ENCODE data around the gene IYD.

Gene IYD

GRCh38 chr6:150352321-150353296, 16.2 kb upstream of the IYD start:
- Histone ChIP-seq H3K36me3 (ENCODE audit: control insufficient read depth in 2 of 2, insufficient read depth in 2 of 2, low read length in 2 of 2) (no peaks in the 10 kb centered on the region), H3K4me3 (ENCODE audit: low read length in 2 of 2) (no peak overlapping the region), H3K9ac (ENCODE audit: low read length in 2 of 2) (no peak overlapping the region), H3K4me1 (ENCODE audit: control insufficient read depth, insufficient read depth, low read length) (no peaks in the 10 kb centered on the region), H3K27me3 (ENCODE audit: control insufficient read depth in 1 of 2, insufficient read depth in 2 of 2, low read length in 2 of 2) (no peaks in the 10 kb centered on the region), H3K9me3 (ENCODE audit: control insufficient read depth in 2 of 2, low read length in 2 of 2) (no peaks in the 10 kb centered on the region), H3K27ac (ENCODE audit: low read length) (no peak overlapping the region)

- H3K4me1 ChIP-seq (ENCODE audit: control insufficient read depth, insufficient read depth, low read length), result no peaks in the 10 kb centered on the region
- H3K9me3 ChIP-seq (ENCODE audit: control insufficient read depth in 2 of 2, low read length in 2 of 2), result no peaks in the 10 kb centered on the region
- H3K36me3 ChIP-seq (ENCODE audit: control insufficient read depth in 2 of 2, insufficient read depth in 2 of 2, low read length in 2 of 2), result no peaks in the 10 kb centered on the region
- H3K27me3 ChIP-seq (ENCODE audit: control insufficient read depth in 1 of 2, insufficient read depth in 2 of 2, low read length in 2 of 2), result no peaks in the 10 kb centered on the region
- H3K27ac ChIP-seq (ENCODE audit: low read length), result no peak overlapping the region
- no peak overlapping the region for H3K9ac ChIP-seq (ENCODE audit: low read length in 2 of 2)
- H3K4me3 ChIP-seq (ENCODE audit: low read length in 2 of 2), result no peak overlapping the region
Observed at GRCh38 chr6:150353445-150353844, 15.4 kb upstream of the IYD start.

- Histone ChIP-seq H3K4me3 (ENCODE audit: low read length in 2 of 2) (no peak overlapping the region), H3K9ac (ENCODE audit: low read length in 2 of 2) (no peak overlapping the region), H3K27ac (ENCODE audit: low read length) (no peak overlapping the region), H3K36me3 (ENCODE audit: control insufficient read depth in 2 of 2, insufficient read depth in 2 of 2, low read length in 2 of 2) (no peaks in the 10 kb centered on the region), H3K27me3 (ENCODE audit: control insufficient read depth in 1 of 2, insufficient read depth in 2 of 2, low read length in 2 of 2) (no peaks in the 10 kb centered on the region), H3K4me1 (ENCODE audit: control insufficient read depth, insufficient read depth, low read length) (no peaks in the 10 kb centered on the region), H3K9me3 (ENCODE audit: control insufficient read depth in 2 of 2, low read length in 2 of 2) (no peaks in the 10 kb centered on the region)
Observed at GRCh38 chr6:150354754-150355571, 13.8 kb upstream of the IYD start.

- Histone ChIP-seq H3K27me3 (ENCODE audit: control insufficient read depth in 1 of 2, insufficient read depth in 2 of 2, low read length in 2 of 2) (no peaks in the 10 kb centered on the region), H3K4me3 (ENCODE audit: low read length in 2 of 2) (no peak overlapping the region), H3K9me3 (ENCODE audit: control insufficient read depth in 2 of 2, low read length in 2 of 2) (no peaks in the 10 kb centered on the region), H3K27ac (ENCODE audit: low read length) (no peak overlapping the region), H3K4me1 (ENCODE audit: control insufficient read depth, insufficient read depth, low read length) (no peaks in the 10 kb centered on the region), H3K9ac (ENCODE audit: low read length in 2 of 2) (no peak overlapping the region), H3K36me3 (ENCODE audit: control insufficient read depth in 2 of 2, insufficient read depth in 2 of 2, low read length in 2 of 2) (no peaks in the 10 kb centered on the region)
Observed at GRCh38 chr6:150355932-150356331, 12.9 kb upstream of the IYD start.

- H3K9ac ChIP-seq (ENCODE audit: low read length in 2 of 2), result no peak overlapping the region
- H3K27me3 ChIP-seq (ENCODE audit: control insufficient read depth in 1 of 2, insufficient read depth in 2 of 2, low read length in 2 of 2), result no peaks in the 10 kb centered on the region
- H3K27ac ChIP-seq (ENCODE audit: low read length), result no peak overlapping the region
- H3K36me3 ChIP-seq (ENCODE audit: control insufficient read depth in 2 of 2, insufficient read depth in 2 of 2, low read length in 2 of 2), result no peaks in the 10 kb centered on the region
- H3K4me3 ChIP-seq (ENCODE audit: low read length in 2 of 2), result no peak overlapping the region
- H3K9me3 ChIP-seq (ENCODE audit: control insufficient read depth in 2 of 2, low read length in 2 of 2), result no peaks in the 10 kb centered on the region
- no peaks in the 10 kb centered on the region for H3K4me1 ChIP-seq (ENCODE audit: control insufficient read depth, insufficient read depth, low read length)
Observed at GRCh38 chr6:150361876-150362275, 6.9 kb upstream of the IYD start.

GRCh38 chr6:150363733-150364132, 5.1 kb upstream of the IYD start:
- no peaks in the 10 kb centered on the region for H3K4me1 ChIP-seq (ENCODE audit: control insufficient read depth, insufficient read depth, low read length)
- H3K27me3 ChIP-seq (ENCODE audit: control insufficient read depth in 1 of 2, insufficient read depth in 2 of 2, low read length in 2 of 2), result no peaks in the 10 kb centered on the region
- H3K27ac ChIP-seq (ENCODE audit: low read length), result no peak overlapping the region
- H3K36me3 ChIP-seq (ENCODE audit: control insufficient read depth in 2 of 2, insufficient read depth in 2 of 2, low read length in 2 of 2), result no peaks in the 10 kb centered on the region
- H3K9ac ChIP-seq (ENCODE audit: low read length in 2 of 2), result no peak overlapping the region
- H3K9me3 ChIP-seq (ENCODE audit: control insufficient read depth in 2 of 2, low read length in 2 of 2), result no peaks in the 10 kb centered on the region
- no peak overlapping the region for H3K4me3 ChIP-seq (ENCODE audit: low read length in 2 of 2)

- Histone ChIP-seq H3K27me3 (ENCODE audit: control insufficient read depth in 1 of 2, insufficient read depth in 2 of 2, low read length in 2 of 2) (no peaks in the 10 kb centered on the region), H3K27ac (ENCODE audit: low read length) (no peak overlapping the region), H3K4me1 (ENCODE audit: control insufficient read depth, insufficient read depth, low read length) (no peaks in the 10 kb centered on the region), H3K9ac (ENCODE audit: low read length in 2 of 2) (no peak overlapping the region), H3K9me3 (ENCODE audit: control insufficient read depth in 2 of 2, low read length in 2 of 2) (no peaks in the 10 kb centered on the region), H3K36me3 (ENCODE audit: control insufficient read depth in 2 of 2, insufficient read depth in 2 of 2, low read length in 2 of 2) (no peaks in the 10 kb centered on the region), H3K4me3 (ENCODE audit: low read length in 2 of 2) (no peak overlapping the region)
Observed at GRCh38 chr6:150366118-150366778, 2.6 kb upstream of the IYD start.

- H3K4me1 ChIP-seq (ENCODE audit: control insufficient read depth, insufficient read depth, low read length), result no peaks in the 10 kb centered on the region
- no peak overlapping the region for H3K27ac ChIP-seq (ENCODE audit: low read length)
- no peaks in the 10 kb centered on the region for H3K9me3 ChIP-seq (ENCODE audit: control insufficient read depth in 2 of 2, low read length in 2 of 2)
- no peaks in the 10 kb centered on the region for H3K36me3 ChIP-seq (ENCODE audit: control insufficient read depth in 2 of 2, insufficient read depth in 2 of 2, low read length in 2 of 2)
- H3K4me3 ChIP-seq (ENCODE audit: low read length in 2 of 2), result no peak overlapping the region
- H3K9ac ChIP-seq (ENCODE audit: low read length in 2 of 2), result no peak overlapping the region
- H3K27me3 ChIP-seq (ENCODE audit: control insufficient read depth in 1 of 2, insufficient read depth in 2 of 2, low read length in 2 of 2), result no peaks in the 10 kb centered on the region
Observed at GRCh38 chr6:150369408-150369807, 596 bp downstream of the IYD start.

- H3K27me3 ChIP-seq (ENCODE audit: control insufficient read depth in 1 of 2, insufficient read depth in 2 of 2, low read length in 2 of 2), result no peaks in the 10 kb centered on the region
- no peak overlapping the region for H3K9ac ChIP-seq (ENCODE audit: low read length in 2 of 2)
- no peaks in the 10 kb centered on the region for H3K9me3 ChIP-seq (ENCODE audit: control insufficient read depth in 2 of 2, low read length in 2 of 2)
- H3K4me1 ChIP-seq (ENCODE audit: control insufficient read depth, insufficient read depth, low read length), result no peaks in the 10 kb centered on the region
- H3K27ac ChIP-seq (ENCODE audit: low read length), result no peak overlapping the region
- no peaks in the 10 kb centered on the region for H3K36me3 ChIP-seq (ENCODE audit: control insufficient read depth in 2 of 2, insufficient read depth in 2 of 2, low read length in 2 of 2)
- H3K4me3 ChIP-seq (ENCODE audit: low read length in 2 of 2), result no peak overlapping the region
Observed at GRCh38 chr6:150370112-150370511, 1.3 kb downstream of the IYD start.

GRCh38 chr6:150371356-150371755, 2.5 kb downstream of the IYD start:
- Histone ChIP-seq H3K27me3 (ENCODE audit: control insufficient read depth in 1 of 2, insufficient read depth in 2 of 2, low read length in 2 of 2) (peaks cover 0 to 3% of the 10 kb centered on the region in 2 donors), H3K36me3 (ENCODE audit: control insufficient read depth in 2 of 2, insufficient read depth in 2 of 2, low read length in 2 of 2) (no peaks in the 10 kb centered on the region), H3K9ac (ENCODE audit: low read length in 2 of 2) (no peak overlapping the region), H3K9me3 (ENCODE audit: control insufficient read depth in 2 of 2, low read length in 2 of 2) (no peaks in the 10 kb centered on the region), H3K4me3 (ENCODE audit: low read length in 2 of 2) (no peak overlapping the region), H3K4me1 (ENCODE audit: control insufficient read depth, insufficient read depth, low read length) (no peaks in the 10 kb centered on the region), H3K27ac (ENCODE audit: low read length) (no peak overlapping the region)

Measured in stomach smooth muscle (tissue), 2 donors.